ENCODE data around the gene SLC2A11.

SLC2A11 gene, protein sequence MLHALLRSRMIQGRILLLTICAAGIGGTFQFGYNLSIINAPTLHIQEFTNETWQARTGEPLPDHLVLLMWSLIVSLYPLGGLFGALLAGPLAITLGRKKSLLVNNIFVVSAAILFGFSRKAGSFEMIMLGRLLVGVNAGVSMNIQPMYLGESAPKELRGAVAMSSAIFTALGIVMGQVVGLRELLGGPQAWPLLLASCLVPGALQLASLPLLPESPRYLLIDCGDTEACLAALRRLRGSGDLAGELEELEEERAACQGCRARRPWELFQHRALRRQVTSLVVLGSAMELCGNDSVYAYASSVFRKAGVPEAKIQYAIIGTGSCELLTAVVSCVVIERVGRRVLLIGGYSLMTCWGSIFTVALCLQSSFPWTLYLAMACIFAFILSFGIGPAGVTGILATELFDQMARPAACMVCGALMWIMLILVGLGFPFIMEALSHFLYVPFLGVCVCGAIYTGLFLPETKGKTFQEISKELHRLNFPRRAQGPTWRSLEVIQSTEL

GRCh38 chr22:23857606-23858483, at the start of gene SLC2A11:
Gene SLC2A11, plus strand, starts transcription at chr22:23857875. Its CDS starts 125 bp downstream, at chr22:23858000.
- in situ Hi-C loops (cut with MboI; ENCODE audit: low sequenced_read_pairs): no loop called here

GRCh38 chr22:23812378-23812777, 45.3 kb upstream of the SLC2A11 start:
- in situ Hi-C loops (cut with MboI; ENCODE audit: low sequenced_read_pairs): no loop called here

DNA sequence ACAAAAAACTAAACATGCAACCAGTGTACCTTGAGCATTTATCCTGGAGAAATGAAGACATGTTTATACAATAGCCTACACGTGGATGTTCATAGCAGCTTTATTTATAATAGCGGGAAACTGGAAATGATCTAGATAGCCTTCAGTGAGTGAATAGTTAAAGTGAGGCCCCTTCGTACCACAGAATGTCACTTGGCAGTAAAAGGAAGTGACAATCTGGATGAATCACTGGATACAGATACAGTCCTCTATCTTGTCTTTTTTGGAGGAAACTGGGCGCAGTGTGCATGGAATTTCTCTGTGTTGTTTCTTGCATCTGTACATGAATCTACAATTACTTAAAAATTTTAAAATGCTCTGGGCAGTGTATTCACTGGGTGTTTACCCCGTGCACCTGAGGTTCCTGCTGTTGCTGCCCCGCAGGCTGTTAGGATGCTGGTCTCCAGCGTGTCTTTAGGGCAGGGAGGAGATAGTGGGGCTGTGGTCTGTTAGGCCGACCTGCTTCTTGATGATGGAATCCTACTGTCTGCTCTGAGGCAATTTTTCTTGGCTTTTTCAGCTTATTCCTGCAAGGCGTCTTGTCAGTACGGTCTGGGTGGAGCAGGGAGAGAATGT, 42.0 kb upstream of the SLC2A11 start:
- in situ Hi-C loops (cut with MboI; ENCODE audit: low sequenced_read_pairs): no loop called here

DNA sequence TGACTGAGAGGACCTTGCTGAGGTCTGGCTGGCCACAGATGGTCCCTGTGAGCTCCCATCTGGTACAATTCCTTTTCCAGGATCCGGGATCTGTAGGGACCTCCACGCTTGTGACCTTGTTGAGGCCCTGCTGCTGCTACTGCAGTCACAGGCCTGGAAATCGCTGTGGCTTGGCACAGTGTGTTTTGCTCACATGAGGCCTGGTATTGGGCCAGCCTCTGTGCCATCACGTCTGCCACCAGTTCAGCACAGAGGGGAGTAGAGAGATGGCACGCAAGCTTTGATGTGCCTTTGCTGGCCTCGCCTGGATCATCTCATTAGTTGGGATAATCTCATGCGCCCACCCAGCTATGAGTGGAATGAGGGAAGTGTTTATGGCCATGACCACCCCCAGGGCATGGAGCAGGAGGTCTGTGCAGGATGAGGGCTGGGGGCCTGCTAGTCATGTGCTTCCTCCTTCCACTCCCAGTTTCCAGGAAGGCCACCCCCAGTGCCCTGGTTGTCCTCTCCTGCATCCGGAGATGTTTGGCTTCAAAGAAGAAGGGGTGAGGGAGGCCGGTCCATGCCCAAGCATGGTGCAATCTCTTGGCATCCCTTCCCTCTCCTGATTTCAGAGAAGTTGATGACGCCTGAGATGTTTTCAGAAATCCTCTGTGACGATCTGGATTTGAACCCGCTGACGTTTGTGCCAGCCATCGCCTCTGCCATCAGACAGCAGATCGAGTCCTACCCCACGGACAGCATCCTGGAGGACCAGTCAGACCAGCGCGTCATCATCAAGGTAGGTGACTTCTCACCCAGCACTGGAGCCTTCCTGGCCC, 41.3 kb upstream of the SLC2A11 start:
- in situ Hi-C loops (cut with MboI; ENCODE audit: low sequenced_read_pairs): no loop called here

DNA sequence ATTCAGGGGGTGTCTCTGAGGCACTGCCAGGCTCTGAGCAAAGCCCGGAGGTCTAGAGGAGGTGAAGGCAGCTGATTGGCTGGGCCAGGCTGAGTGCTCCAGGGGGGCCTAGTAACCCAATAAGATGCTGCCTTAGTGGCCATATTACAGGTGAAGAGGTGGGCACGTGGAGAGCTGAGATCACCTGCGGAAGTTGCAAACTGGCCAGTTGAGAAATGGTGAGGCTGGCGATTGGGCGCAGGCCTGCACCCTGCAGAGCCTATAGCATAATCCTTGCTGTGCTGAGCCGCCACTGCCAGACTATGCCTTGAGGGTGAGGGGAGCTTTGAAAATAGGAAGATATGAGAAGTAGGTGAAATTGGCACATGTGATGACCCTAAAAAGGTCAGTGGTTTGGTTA, 40.5 kb upstream of the SLC2A11 start:
- in situ Hi-C loops (cut with MboI; ENCODE audit: low sequenced_read_pairs): no loop called here

- in situ Hi-C loops (cut with MboI; ENCODE audit: low sequenced_read_pairs): no loop called here
Measured at GRCh38 chr22:23818541-23818940, 39.1 kb upstream of the SLC2A11 start.

DNA sequence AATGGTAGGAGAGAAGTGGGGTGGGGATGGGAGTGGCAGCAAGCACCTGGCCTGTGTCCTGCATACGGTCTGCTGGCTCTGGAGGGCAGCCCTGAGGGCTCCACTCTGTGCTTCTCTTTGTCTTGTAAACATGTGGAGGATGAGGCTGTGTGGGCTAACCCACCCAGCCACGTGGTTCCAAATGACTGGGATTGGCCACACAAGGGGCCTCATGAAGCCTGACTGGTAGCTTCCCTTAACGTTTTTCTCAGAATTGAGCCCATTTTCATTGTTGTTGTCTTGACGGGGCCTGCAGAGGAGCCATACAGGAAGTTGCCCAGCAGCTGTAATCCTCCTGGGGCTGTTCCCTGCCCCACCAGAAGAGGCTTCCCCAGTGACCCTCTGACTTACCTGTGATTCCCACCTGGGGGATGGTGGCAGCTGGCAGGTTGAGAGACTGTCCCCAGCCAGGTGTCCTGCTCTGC, 36.9 kb upstream of the SLC2A11 start:
- in situ Hi-C loops (cut with MboI; ENCODE audit: low sequenced_read_pairs): no loop called here

DNA sequence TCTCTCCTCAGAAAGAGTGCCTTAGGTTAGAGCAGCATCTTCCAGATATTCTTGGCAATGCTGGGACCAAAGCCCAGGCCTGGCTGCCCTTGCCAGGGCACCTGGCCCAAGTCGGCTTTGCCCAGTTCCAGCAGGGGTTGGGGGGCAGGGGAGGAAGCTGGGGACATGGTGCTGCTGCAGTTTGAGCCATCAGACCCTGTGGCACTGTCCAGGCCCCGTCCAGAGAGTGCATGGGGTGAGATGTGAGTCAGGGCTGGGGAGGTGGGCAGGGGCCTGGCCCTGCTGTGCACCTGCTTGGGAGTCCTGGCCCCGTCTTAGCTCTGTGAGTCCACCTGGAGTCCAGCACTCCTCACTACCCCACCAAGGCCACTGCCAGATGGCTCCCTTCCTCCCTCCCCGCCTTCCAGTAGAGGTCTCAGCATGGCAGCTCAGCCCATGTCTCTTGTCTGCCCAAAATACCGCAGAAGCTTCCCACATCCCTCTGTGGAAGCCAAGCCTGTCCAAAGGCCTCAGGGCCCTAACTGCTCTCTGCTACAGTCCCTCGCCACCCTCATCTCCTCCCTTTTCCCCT, 35.5 kb upstream of the SLC2A11 start:
- in situ Hi-C loops (cut with MboI; ENCODE audit: low sequenced_read_pairs): no loop called here

DNA sequence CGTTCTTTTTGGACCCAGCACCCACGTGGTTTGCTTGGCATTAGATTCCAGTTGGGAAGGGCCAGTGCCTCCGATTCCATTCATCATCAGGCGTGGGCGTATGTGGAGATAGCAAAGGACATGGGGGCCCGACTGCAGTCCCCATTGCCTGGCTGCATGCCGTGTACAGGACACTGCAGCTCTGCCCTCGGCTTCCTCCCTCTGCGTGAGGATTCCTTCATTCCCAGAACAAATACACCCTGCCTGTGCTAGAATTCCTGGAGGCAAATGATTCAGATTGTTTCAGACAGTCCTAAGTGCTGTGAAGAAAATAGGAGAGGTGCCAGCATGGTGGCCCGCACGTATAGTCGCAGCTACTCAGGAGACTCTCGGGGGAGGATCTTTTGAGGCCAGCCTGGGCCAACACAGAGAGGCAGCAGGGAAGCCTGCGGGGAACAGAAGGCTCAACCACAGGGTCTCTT, 34.3 kb upstream of the SLC2A11 start:
- in situ Hi-C loops (cut with MboI; ENCODE audit: low sequenced_read_pairs): no loop called here

DNA sequence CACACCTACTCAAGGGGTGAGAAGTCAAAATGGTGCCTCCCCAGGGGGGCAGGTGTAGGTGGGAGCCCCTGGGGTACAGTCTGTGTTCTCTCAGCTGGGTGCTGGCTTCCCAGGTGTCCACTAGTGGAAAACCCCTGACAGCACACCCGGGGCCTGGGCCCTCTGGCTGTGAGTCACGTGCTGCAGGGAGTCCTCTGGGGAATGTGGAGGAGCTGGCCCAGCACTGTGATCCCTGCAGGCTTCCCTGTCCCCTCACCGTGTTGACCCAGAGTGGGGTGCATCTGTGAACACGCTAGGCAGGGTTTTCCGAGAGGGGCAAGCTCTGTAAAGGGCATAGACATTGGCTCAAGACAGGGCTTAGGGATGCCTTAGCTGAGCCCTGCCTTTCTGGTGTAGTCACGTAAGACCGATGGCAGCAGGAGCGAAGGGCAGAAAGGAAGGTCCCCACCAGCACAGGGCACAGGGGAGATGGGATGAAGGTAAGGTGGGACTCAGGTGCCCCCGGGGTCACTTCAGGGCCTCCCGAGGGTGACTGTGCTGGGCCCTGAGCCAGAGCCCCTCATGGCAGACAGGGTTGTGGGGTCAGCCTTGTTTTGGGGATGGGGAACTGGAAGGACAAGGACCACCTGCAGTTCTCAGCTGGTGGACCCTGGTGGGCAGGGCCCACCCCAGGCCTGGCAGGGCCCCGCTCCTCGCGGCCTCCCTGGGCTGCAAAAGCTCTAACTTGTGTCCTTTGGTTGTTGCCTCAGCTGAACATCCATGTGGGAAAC, 33.0 kb upstream of the SLC2A11 start:
- in situ Hi-C loops (cut with MboI; ENCODE audit: low sequenced_read_pairs): no loop called here

DNA sequence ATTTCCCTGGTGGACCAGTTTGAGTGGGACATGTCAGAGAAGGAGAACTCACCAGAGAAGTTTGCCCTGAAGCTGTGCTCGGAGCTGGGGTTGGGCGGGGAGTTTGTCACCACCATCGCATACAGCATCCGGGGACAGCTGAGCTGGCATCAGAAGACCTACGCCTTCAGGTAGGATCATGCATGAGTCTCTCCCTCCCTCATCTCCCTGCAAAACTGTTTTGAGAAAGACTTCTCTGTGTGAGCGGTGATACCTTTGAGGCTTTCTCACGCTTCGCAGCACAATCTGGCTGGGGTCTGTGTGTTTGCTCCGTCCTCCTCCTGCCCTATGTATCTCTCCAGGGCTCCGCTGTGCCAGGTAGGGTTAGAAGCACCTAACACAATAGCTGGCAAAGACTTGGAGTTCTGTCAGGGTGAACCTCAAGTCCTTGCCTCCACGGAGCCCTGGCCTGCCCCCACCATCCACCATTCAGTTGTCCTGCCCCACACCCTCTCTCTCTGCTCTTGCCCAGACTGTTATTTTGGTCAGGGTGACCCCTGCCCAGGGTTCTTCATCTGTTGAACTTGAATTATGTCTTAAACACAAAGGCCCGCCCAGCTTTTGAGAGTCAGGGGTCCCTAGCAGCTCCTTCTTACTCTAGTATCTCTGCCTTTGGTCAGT, 32.3 kb upstream of the SLC2A11 start:
- in situ Hi-C loops (cut with MboI; ENCODE audit: low sequenced_read_pairs): no loop called here

DNA sequence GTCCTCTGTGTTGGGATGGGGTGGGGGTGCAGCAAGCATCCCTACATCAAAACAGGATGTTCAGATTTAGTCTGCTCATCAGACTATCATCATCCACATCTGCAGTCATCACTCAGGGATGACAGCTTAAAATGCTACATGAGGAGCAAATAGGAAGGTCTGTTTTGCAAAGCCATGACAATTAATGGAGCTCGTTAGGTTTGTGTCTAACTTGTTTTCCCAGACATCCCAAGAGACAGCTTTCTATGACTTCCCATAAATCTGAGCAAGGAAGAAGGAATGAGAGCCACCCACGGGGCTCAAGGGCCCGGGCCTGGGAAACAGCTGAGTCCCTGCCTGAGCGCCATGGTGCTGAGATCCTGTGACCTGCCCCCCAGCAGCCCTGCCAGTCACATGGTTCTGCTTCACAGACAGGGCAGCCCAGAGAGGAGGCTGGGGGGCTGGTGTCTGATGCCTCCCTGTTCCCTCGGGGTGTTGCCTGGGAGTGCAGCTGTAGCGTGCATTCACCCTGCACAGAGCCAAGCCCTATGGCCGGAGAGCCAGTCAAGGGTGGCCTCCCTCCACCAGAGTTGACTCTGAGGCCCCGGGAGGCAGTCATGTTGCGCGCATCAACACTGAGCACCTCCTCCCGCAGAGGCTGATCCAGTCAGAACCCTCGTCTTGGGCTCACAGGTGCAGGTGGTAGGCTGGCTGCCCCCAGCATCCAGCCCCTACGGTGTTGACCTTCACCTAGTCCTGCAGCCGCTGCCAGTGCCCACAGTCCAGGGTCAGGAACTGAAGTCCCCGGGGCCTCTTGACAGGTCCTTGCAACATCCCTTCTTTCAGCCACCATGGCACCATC, 30.9 kb upstream of the SLC2A11 start:
- in situ Hi-C loops (cut with MboI; ENCODE audit: low sequenced_read_pairs): no loop called here

DNA sequence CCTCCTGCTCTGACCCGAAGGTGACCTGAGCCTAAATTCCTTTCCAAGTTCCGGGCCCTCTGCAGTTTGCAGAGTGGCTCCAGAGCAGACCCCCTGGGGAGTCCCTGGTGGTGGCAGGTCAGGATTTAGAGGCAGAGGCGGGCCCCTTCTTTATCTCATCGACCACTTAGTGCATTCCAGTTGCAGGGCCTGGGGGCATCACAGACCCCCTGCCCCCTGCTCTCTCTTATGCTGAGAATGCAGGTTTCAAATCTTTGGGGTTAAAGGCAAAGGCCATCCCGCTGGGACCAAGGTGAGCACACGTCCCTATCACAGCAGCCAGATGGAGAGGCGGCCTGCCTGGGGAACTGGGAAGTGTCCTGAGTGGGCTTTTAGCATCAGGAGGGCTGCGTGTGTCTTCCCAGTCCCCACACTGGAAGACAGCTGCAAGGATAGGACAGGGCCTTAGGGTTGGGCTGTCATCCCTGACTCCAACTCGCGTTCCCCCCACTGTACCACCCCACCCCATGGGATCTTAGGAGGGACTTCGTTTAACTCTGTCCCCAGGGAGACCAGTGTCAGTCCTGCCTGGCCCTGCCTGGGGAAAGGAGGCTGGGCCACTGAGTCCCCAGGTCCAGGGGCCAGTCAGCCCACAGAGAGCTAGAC, 30.2 kb upstream of the SLC2A11 start:
- in situ Hi-C loops (cut with MboI; ENCODE audit: low sequenced_read_pairs): no loop called here

- in situ Hi-C loops (cut with MboI; ENCODE audit: low sequenced_read_pairs): no loop called here
Measured at GRCh38 chr22:23828800-23829680, 28.6 kb upstream of the SLC2A11 start.

DNA sequence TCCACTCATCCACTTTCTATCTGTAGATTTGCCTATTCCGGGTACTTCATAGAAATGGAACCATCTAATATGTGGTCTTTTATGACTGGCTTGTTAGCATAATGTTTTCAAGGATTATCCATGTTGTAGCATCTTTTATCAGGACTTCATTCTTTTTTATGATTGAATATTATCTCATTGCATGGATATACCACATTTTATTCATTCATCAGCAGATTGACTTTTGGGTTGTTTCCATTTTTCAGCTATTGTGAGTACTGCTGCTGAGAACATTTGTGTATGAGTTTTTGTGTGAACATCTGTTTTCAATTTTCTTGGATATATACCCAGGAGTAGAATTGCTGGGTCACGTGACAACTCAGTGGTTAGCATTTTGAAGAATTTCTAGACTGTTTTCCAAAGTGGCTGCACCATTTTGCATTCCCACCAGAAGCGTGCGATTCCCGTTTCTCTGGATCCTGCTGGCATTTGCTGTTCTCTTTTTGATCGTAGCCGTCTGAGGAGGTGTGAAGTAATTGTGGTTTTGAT, 27.8 kb upstream of the SLC2A11 start:
- in situ Hi-C loops (cut with MboI; ENCODE audit: low sequenced_read_pairs): no loop called here

DNA sequence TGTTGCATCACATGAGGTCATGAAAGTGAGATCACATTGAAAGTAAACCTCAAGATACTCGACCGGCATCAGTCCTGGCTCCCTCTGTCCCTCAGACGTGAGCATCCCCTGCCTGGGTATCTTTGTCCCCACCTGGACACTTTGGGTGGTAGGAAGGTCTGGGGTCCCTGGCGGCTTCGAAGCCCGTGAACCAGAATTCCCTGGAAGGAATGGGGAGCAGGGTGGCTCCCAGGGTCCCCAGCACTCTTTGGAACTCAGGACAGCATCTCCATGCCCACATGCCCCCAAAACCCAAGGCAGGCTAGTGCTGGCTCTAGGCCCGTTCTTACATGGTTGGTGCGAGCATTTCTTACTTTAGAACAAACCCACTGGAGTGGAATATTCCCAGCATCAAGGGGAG, 26.4 kb upstream of the SLC2A11 start:
- in situ Hi-C loops (cut with MboI; ENCODE audit: low sequenced_read_pairs): no loop called here
